ENCODE measurements around the gene UGT1A4. TPM values are rescaled to one million over a fixed set of nuclear protein-coding genes. Genes with fewer than 3 reads are reported as not detected.

UGT1A4 gene
- total RNA-seq, 2 experiments from 2014 or later: not detected

DNA sequence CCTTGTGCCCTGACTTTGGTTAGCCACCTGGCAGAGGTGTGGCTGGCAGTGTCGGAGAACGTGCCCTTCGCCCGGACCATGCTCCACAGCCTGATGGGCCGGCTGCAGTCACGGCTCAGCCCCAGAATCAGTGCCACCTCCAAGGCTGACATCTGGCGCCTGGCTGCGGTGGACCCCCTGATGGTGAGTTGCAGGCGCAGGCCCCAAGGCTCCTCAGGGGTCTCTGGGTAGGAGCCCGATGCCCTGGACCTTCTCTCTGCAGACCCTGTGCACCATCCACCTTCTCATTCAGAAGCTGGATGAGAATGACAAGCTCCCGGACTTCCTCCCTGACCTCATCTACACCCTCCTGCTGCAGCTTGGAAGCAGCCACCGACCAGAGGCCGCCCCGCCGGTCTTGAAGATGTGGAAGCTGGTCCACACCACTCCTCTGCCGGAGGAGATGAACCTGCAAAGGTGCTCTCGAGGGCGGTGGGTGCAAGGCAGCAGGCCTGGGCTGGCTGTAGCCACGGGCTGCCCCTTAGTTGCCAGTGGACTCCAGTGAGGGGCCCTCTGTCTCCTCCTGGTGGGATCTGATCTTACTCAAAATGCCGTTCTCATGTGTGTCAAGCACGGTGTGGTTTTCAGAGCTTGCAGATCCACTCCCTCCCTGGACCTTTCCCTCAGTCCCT lies 103.7 kb downstream of the UGT1A4 start:
- ChIA-PET CTCF (no interaction called here), POLR2A (interaction anchor here (0.6 kb wide), 1 partner anchor 743 kb away, joined by 10 read pairs; no protein-coding TSS in a partner anchor)

Other genes with a start within 250 kb of the UGT1A4 start
- 10 to 100 TPM; 14.5 to 15.1 TPM for gene USP40, start 152.0 kb upstream of the UGT1A4 start, total RNA-seq
- not detected for gene UGT1A8, start 101.1 kb upstream of the UGT1A4 start, total RNA-seq
- not detected for gene UGT1A10, start 82.3 kb upstream of the UGT1A4 start, total RNA-seq
- not detected for gene UGT1A9, start 46.8 kb upstream of the UGT1A4 start, total RNA-seq
- gene UGT1A7, start 36.8 kb upstream of the UGT1A4 start, total RNA-seq: not detected
- not detected for gene UGT1A6, start 25.8 kb upstream of the UGT1A4 start, total RNA-seq
- gene UGT1A5, start 5.8 kb upstream of the UGT1A4 start, total RNA-seq: not detected
- gene UGT1A3, start 10.3 kb downstream of the UGT1A4 start, total RNA-seq: not detected
- not detected for gene UGT1A1, start 41.5 kb downstream of the UGT1A4 start, total RNA-seq
- gene MROH2A, start 59.6 kb downstream of the UGT1A4 start, total RNA-seq: not detected
- 10 to 100 TPM; 49.9 to 53.9 TPM for gene HJURP, start 135.8 kb downstream of the UGT1A4 start, total RNA-seq
- not detected for gene TRPM8, start 198.6 kb downstream of the UGT1A4 start, total RNA-seq

Data from activated CD8-positive, alpha-beta memory T cell treated with anti-CD3 and anti-CD28 coated beads for 36 hours (primary cell).